T-helper 22 cell (primary cell): ENCODE measurements around the gene FAIM.
"Not testable (repeated sequence)": the region's sequence is repeated elsewhere in the genome, so short reads cannot be mapped to it uniquely, and the experiment has no call there.

Experiments
- DNase-seq: peaks from one replicate; pipeline ENCODE4 v3.0.0-alpha.2; 2020; ENCODE audit warnings: low read depth

The FAIM gene

GRCh38 chr3:138680974-138681373 lies 72.4 kb downstream of the FAIM start:
- not testable (repeated sequence) for DNase-seq

- DNase-seq = no peak
These were observed 73.1 kb downstream of the FAIM start for GRCh38 chr3:138681463-138682220.

- DNase-seq = no peak
These were observed 74.1 kb downstream of the FAIM start for GRCh38 chr3:138682648-138683047.
